HG02870 (cell line): ENCODE results near the gene NAGK.
"Not testable (repeated sequence)": the region's sequence is repeated elsewhere in the genome, so short reads cannot be mapped to it uniquely, and the experiment has no call there.

Experiments
- ATAC-seq: cut with Tn5 transposase; IDR thresholded peaks from one replicate; pipeline ENCODE4 v1.9.1; 2021; ENCODE audit warnings: mild to moderate bottlenecking, moderate library complexity; ENCODE audit not compliant: unreplicated experiment

NAGK gene

DNA sequence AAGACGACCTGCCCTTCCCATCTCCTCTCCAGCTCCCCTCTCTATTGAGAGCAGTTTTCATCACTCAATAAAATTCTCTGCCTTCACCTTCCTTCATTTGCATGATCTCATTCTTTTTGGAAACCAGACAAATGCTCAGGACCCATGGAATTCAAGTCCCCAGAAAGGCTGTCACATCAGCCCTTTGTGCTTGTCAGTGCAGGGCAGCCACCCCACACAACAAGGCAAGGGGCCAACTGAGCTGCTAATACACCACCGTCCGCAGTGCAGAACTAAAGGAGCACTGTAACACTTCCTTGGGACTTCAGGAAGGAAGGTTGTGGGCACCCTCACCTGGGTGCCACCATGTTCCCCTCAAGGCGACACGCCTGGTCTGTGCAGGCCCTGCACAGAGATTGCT lies 35.4 kb downstream of the NAGK start:
- ATAC-seq: no peak

DNA sequence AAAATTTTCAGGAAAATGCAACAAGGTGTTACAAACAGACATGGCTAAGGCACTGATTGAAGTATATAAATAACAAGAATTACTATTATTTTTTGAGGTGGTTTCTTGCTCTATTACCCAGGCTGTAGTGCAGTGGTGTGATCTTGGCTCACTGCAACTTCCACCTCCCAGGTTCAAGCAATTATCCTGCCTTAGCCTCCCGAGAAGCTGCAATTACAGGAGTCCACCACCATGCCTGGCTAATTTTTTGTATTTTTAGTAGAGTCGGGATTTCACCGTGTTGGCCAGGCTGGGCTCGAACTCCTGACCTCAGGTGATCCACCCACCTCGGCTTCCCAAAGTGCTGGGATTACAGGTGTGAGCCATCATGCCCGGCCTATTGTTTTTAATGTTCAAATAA lies 38.0 kb downstream of the NAGK start:
- ATAC-seq: not testable (repeated sequence)

DNA sequence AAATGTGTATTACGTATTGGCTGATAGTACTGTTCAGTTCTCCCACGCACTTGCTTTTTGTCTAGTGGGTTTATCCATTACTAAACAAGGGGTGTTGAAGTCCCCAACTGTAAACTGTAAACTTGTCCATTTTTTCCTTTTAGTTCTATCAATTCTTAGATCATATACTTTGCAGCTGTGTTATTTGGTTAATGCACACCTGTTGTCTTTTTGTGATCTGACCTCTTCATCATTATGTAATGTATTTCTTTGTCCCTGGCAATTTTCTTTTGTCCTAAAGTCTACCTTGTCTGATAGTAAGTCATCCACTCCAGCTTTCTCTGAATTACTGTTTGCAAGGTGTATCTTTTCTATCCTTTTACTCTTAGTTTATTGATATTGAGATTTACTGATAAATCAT lies 39.6 kb downstream of the NAGK start:
- no peak for ATAC-seq

DNA sequence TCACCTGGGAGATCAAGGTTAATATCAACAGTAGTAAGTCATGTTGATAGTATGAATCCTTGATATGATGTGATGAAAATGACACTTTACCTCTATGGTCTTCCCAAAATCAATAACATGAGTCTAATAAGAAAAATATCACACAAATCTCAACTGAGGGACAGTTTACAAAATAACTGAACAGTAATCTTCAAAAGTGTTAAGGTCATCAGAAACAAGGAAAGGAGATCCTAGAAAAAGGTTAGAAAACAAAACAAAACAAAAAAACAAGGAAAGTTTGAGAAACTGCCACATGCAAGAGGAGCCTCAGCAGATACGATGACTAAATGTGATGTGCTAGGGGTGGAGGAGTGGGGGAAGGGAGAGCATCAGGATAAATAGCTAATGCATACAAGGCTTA lies 45.4 kb downstream of the NAGK start:
- ATAC-seq: no peak

DNA sequence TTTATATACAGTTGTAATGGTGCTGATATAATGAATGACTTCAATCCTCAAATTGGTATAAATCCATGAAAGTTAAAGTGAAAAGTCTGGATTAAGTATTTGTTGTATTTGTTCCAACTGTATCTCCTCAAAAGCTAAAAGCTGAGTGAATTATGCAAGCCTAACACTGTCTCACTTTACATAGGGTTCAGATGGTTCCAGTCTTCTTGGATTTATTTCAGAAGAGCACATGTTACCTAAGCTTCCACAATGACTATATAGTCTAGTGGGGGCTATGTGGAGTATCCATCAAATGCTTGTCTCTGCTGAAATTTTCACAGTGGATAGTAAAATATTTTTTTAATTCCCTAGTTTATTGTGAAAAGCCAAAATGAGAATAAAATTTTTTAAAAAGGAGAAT lies 48.6 kb downstream of the NAGK start:
- ATAC-seq: no peak

DNA sequence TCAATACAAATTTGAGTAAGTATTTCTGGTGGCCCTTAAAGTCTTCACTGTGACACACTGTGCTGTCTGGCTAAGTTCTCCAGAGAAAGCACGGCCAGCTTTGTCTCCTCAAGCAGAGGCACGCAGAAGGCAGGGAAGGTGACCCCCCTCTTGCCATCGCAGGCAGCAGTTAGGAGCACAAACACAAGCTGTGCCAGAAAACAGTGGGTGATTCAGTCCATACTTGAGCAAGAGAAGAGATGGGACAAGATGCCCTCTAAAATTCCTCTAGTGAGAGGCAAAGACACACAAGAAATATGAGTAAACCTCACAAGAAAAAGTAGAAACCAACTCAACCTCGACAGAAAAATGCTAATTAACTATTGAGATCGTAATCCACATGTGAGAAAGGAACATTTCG lies 51.7 kb downstream of the NAGK start:
- ATAC-seq: no peak

DNA sequence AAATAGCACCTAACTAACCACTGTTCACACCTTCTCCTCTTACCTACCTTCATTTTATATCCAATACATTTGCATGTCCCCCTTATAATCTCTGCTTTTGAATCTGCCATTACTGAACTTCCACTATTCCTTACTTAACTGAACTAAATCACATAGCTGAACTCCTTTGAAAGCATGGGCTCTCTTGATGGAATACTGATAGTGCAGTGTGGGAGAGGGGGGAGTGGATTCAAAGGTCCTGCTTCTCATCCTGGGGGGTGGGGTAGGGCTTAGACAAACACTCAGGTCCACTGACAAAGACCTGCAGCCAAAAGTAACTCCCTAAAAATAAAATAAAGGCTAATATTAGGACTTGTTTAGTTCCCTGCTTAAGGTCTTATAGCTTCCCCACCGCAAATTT lies 53.0 kb downstream of the NAGK start:
- ATAC-seq: no peak

DNA sequence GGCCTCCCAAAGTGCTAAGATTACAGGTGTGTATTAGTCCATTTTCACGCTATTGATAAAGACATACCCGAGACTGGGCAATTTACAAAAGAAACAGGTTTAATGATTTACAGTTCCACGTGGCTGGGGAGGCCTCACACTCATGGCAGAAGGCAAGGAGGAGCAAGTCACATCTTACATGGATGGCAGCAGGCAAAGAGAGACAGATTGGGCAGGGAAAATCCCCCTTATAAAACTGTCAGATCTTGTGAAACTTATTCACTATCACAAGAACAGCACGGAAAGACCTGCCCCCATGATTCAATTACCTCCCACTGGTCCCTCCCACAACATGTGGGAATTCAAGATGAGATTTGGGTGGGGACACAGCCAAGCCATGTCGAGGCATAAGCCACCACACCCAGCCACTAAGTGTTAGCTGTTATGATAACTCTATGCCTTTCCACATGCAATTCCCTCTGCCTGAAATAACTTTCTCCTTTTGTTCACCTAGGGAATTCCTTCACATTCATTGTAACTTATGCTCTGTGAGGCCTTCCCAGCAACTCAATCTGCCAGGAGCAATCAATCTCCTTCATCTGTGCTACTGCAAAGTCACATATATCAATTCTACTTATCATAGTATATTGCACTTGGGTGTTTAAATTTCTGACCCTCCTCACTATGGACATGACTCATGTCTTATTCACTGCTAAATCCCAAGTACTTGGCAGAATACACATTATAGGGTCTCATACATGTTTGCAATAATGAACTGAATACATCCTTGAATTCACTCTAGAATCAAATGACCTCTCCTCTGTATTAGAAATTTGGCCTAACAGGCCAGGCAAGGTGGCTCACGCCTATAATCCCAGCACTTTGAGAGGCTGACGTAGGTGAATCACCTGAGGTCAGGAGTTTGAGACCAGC lies 54.2 kb downstream of the NAGK start:
- ATAC-seq: no peak

DNA sequence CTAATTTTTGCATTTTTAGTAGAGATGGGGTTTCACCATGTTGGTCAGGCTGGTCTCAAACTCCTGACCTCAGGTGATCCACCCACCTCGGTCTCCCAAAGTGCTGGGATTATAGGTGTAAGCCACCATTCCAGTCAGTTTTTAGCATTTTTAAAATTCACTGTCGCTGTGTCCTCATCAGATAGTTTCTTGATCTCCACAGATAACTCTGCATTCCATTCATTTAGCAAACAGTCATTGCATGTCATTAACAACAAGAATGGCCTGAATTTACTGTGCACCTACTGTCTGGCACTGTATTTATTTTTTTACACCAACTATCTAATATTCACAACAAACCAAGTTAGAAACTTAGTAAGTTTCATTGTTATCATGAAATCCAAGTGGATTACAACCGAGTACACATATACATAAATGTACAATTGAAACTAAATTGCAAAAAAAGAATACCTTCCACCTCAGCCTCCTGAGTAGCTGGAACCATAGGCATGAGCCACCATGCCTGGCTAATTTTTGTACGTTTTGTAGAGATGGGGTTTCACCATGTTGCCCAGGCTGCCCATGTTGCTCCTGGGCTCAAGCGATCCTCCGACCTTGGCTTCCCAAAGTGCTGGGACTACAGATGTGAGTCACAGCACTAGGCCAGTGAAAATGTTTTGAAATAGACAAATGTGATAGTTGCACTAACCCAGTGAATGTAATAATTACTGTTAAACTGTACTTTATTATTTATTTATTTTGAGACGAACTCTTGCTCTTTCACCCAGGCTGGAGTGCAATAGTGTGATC lies 57.3 kb downstream of the NAGK start:
- ATAC-seq: no peak

DNA sequence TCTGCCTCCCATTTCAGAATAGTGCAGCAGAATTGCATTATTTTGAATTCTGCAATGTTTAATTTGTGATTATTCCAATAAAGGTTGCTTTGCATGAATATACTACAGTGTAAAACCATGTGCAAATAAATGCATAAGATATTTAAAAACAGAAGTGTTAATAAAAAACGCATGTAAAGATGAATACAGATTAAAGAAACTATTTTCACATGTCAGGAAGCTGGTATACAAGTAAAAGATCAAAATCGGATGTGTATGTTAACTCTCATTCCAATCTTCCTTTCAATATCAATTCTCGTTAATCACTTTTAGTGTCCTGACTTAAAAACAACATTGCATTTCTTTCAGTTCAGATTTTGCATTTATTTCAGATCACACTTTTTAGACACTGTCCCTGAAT lies 58.5 kb downstream of the NAGK start:
- no peak for ATAC-seq
